Lower leg skin (tissue), 3 donors: Measurements from ENCODE around the gene POLR3B.

Experiments used
- POLR2A ChIP-seq, 2 donors: fragments of 450-650 bp; IDR thresholded peaks; one replicate each; pipeline ENCODE4 v1.6.1; 2016 to 2017; ENCODE audit warnings: antibody characterized with exemption in 2 of 2, mild to moderate bottlenecking in 1 of 2, moderate library complexity in 1 of 2
- TF ChIP-seq, protein P1 (sequence below), 3 donors: fragments of 450-650 bp; IDR thresholded peaks; one replicate each; pipeline ENCODE4 v1.5.1; 2016; ENCODE audit warnings: antibody characterized with exemption in 3 of 3, mild to moderate bottlenecking in 3 of 3, moderate library complexity in 2 of 3

DNA sequence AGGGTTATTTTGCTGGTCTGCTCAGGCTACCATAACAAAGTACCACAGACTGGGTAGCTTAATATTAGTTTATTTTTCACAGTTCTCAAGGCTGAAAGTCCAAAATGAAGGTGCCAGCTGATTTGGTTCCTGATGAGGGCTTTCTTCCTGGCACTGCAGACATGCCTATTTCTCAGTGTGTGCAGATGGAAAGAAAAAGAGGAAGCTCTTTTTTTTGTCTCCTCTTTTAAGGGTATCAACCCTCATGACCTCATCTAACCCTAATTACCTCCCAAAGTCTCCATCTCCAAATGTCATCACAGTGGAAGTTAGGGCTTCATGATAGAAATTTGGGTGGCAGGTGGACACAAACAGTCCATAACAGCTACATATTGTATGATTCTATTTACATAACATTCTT, 25.0 kb upstream of the POLR3B start:
- TF ChIP-seq, protein P1, sequence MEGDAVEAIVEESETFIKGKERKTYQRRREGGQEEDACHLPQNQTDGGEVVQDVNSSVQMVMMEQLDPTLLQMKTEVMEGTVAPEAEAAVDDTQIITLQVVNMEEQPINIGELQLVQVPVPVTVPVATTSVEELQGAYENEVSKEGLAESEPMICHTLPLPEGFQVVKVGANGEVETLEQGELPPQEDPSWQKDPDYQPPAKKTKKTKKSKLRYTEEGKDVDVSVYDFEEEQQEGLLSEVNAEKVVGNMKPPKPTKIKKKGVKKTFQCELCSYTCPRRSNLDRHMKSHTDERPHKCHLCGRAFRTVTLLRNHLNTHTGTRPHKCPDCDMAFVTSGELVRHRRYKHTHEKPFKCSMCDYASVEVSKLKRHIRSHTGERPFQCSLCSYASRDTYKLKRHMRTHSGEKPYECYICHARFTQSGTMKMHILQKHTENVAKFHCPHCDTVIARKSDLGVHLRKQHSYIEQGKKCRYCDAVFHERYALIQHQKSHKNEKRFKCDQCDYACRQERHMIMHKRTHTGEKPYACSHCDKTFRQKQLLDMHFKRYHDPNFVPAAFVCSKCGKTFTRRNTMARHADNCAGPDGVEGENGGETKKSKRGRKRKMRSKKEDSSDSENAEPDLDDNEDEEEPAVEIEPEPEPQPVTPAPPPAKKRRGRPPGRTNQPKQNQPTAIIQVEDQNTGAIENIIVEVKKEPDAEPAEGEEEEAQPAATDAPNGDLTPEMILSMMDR (IDR thresholded peaks at IDR 0.05): no peak
- no peak for TF ChIP-seq POLR2A (IDR thresholded peaks at IDR 0.05)
